ENCODE results near the gene UBE2H. TPM values are rescaled to one million over a fixed set of nuclear protein-coding genes. Genes with fewer than 3 reads are reported as not detected.
A peak's percentile ranks its signal among the peaks of the same experiment; 100 is the strongest.

UBE2H gene
- total and polyA plus RNA-seq, 7 experiments from 2014 or later = 32.0 to 69.2 (median 49.1) TPM

- Histone ChIP-seq H3K4me3 (ENCODE audit: low read length) (no peak overlapping the region), H3K4me1 (ENCODE audit: control insufficient read depth in 2 of 2, insufficient read depth in 2 of 2, low read length in 2 of 2) (no peaks in the 10 kb centered on the region), H3K27me3 (ENCODE audit: control insufficient read depth in 2 of 2, insufficient read depth in 2 of 2, low read length in 2 of 2) (no peaks in the 10 kb centered on the region), H3K27ac (ENCODE audit: low read depth, low read length) (no peak overlapping the region), H3K36me3 (ENCODE audit: control insufficient read depth in 2 of 3, insufficient read depth in 3 of 3, low read length in 3 of 3) (peaks cover 0 to 13% (median 0%) of the 10 kb centered on the region in 3 experiments), H3K9me3 (ENCODE audit: control insufficient read depth in 2 of 3, low read length in 3 of 3) (no peaks in the 10 kb centered on the region)
- Mint-ChIP-seq H3K9me3 (no peaks in the 10 kb centered on the region), H3K4me1 (peaks cover 0 to 34% (median 18%) of the 10 kb centered on the region in 7 donors), H3K27me3 (no peaks in the 10 kb centered on the region), H3K27ac (peak overlapping the region in 1 of 9 donors; percentile 22), H3K4me3 (peak overlapping the region in 1 of 10 donors; percentile 5), H3K36me3 (peaks cover 2 to 10% (median 6%) of the 10 kb centered on the region in 5 donors)
- intact Hi-C loops (cut with micrococcal nuclease) = loop anchor here in 1 of 2 donors (2.0 to 5.0 kb wide), 3 partner anchors 15 to 77 kb away; no protein-coding TSS in a partner anchor
- no peak for DNase-seq
- POLR2A ChIA-PET = interaction anchor here (0.6 kb wide), 1 partner anchor 223 kb away, joined by 3 read pairs; no protein-coding TSS in a partner anchor
- no peak for ATAC-seq
- CTCF ChIA-PET = no interaction called here
These were observed 19.1 kb downstream of the UBE2H start for GRCh38 chr7:129933627-129934026.

GRCh38 chr7:129926618-129927017 lies 26.1 kb downstream of the UBE2H start:
- peaks cover 5 to 26% (median 9%) of the 10 kb centered on the region in 5 donors for H3K36me3 Mint-ChIP-seq
- Histone ChIP-seq H3K4me3 (ENCODE audit: low read length) (no peak overlapping the region), H3K27ac (ENCODE audit: low read depth, low read length) (no peak overlapping the region), H3K9me3 (ENCODE audit: control insufficient read depth in 2 of 3, low read length in 3 of 3) (no peaks in the 10 kb centered on the region), H3K36me3 (ENCODE audit: control insufficient read depth in 2 of 3, insufficient read depth in 3 of 3, low read length in 3 of 3) (peaks cover 0 to 13% (median 0%) of the 10 kb centered on the region in 3 experiments), H3K27me3 (ENCODE audit: control insufficient read depth in 2 of 2, insufficient read depth in 2 of 2, low read length in 2 of 2) (no peaks in the 10 kb centered on the region), H3K4me1 (ENCODE audit: control insufficient read depth in 2 of 2, insufficient read depth in 2 of 2, low read length in 2 of 2) (peaks cover 0 to 10% of the 10 kb centered on the region in 2 donors)
- intact Hi-C loops (cut with micrococcal nuclease) = no loop called here
- no peaks in the 10 kb centered on the region for H3K27me3 Mint-ChIP-seq
- ATAC-seq (no peak), DNase-seq (no peak)
- CTCF ChIA-PET = no interaction called here
- peak overlapping the region in 4 of 9 donors; percentile 14 to 71 (median 70) for H3K27ac Mint-ChIP-seq
- H3K4me3 Mint-ChIP-seq = no peak overlapping the region
- POLR2A ChIA-PET = no interaction called here
- H3K4me1 Mint-ChIP-seq = peaks cover 11 to 55% (median 39%) of the 10 kb centered on the region in 7 donors
- H3K9me3 Mint-ChIP-seq = no peaks in the 10 kb centered on the region

- POLR2A ChIA-PET = interaction anchor here (0.6 to 0.8 kb wide), 2 partner anchors 12 to 47 kb away, joined by 3 to 5 read pairs; no protein-coding TSS in a partner anchor
- peak overlapping the region in 4 of 9 donors; percentile 28 to 70 (median 43) for H3K27ac Mint-ChIP-seq
- no peak overlapping the region for H3K4me3 Mint-ChIP-seq
- CTCF ChIA-PET = interaction anchor here (0.6 kb wide), 1 partner anchor 138 kb away, joined by 5 read pairs; no protein-coding TSS in a partner anchor
- ATAC-seq (no peak), DNase-seq (no peak)
- H3K27me3 Mint-ChIP-seq = no peaks in the 10 kb centered on the region
- Histone ChIP-seq H3K36me3 (ENCODE audit: control insufficient read depth in 2 of 3, insufficient read depth in 3 of 3, low read length in 3 of 3) (peaks cover 0 to 13% (median 0%) of the 10 kb centered on the region in 3 experiments), H3K27me3 (ENCODE audit: control insufficient read depth in 2 of 2, insufficient read depth in 2 of 2, low read length in 2 of 2) (no peaks in the 10 kb centered on the region), H3K4me1 (ENCODE audit: control insufficient read depth in 2 of 2, insufficient read depth in 2 of 2, low read length in 2 of 2) (peaks cover 0 to 10% of the 10 kb centered on the region in 2 donors), H3K27ac (ENCODE audit: low read depth, low read length) (no peak overlapping the region), H3K9me3 (ENCODE audit: control insufficient read depth in 2 of 3, low read length in 3 of 3) (no peaks in the 10 kb centered on the region), H3K4me3 (ENCODE audit: low read length) (no peak overlapping the region)
- H3K4me1 Mint-ChIP-seq = peaks cover 11 to 62% (median 45%) of the 10 kb centered on the region in 7 donors
- H3K9me3 Mint-ChIP-seq = no peaks in the 10 kb centered on the region
- intact Hi-C loops (cut with micrococcal nuclease) = no loop called here
- peaks cover 6 to 33% (median 10%) of the 10 kb centered on the region in 5 donors for H3K36me3 Mint-ChIP-seq
These were observed 27.3 kb downstream of the UBE2H start for GRCh38 chr7:129925416-129926002.

GRCh38 chr7:129924602-129925001 lies 28.2 kb downstream of the UBE2H start:
- H3K4me3 Mint-ChIP-seq = peak overlapping the region in 2 of 10 donors; percentile 45 to 50
- H3K4me1 Mint-ChIP-seq = peaks cover 11 to 63% (median 53%) of the 10 kb centered on the region in 7 donors
- POLR2A ChIA-PET = interaction anchor here (0.6 to 0.8 kb wide), 2 partner anchors 48 kb away, joined by 3 to 5 read pairs; no protein-coding TSS in a partner anchor
- Histone ChIP-seq H3K27ac (ENCODE audit: low read depth, low read length) (no peak overlapping the region), H3K4me3 (ENCODE audit: low read length) (no peak overlapping the region), H3K36me3 (ENCODE audit: control insufficient read depth in 2 of 3, insufficient read depth in 3 of 3, low read length in 3 of 3) (peaks cover 0 to 8% (median 0%) of the 10 kb centered on the region in 3 experiments), H3K4me1 (ENCODE audit: control insufficient read depth in 2 of 2, insufficient read depth in 2 of 2, low read length in 2 of 2) (peaks cover 0 to 10% of the 10 kb centered on the region in 2 donors), H3K27me3 (ENCODE audit: control insufficient read depth in 2 of 2, insufficient read depth in 2 of 2, low read length in 2 of 2) (no peaks in the 10 kb centered on the region), H3K9me3 (ENCODE audit: control insufficient read depth in 2 of 3, low read length in 3 of 3) (no peaks in the 10 kb centered on the region)
- H3K27me3 Mint-ChIP-seq = no peaks in the 10 kb centered on the region
- peak overlapping the region in 5 of 9 donors; percentile 2 to 64 (median 43) for H3K27ac Mint-ChIP-seq
- CTCF ChIA-PET = interaction anchor here (0.6 kb wide), 1 partner anchor 52 kb away, joined by 5 read pairs; no protein-coding TSS in a partner anchor
- intact Hi-C loops (cut with micrococcal nuclease) = no loop called here
- H3K9me3 Mint-ChIP-seq = no peaks in the 10 kb centered on the region
- peaks cover 6 to 33% (median 15%) of the 10 kb centered on the region in 5 donors for H3K36me3 Mint-ChIP-seq
- ATAC-seq (no peak), DNase-seq (no peak)

GRCh38 chr7:129923709-129924108 lies 29.1 kb downstream of the UBE2H start:
- Mint-ChIP-seq H3K4me3 (peak overlapping the region in 6 of 10 donors; percentile 2 to 50 (median 27)), H3K4me1 (peaks cover 11 to 66% (median 55%) of the 10 kb centered on the region in 7 donors), H3K9me3 (no peaks in the 10 kb centered on the region), H3K27ac (peak overlapping the region in 7 of 9 donors; percentile 8 to 64 (median 46)), H3K27me3 (no peaks in the 10 kb centered on the region), H3K36me3 (peaks cover 3 to 31% (median 14%) of the 10 kb centered on the region in 5 donors)
- H3K4me1 ChIP-seq (ENCODE audit: control insufficient read depth in 2 of 2, insufficient read depth in 2 of 2, low read length in 2 of 2) = peaks cover 0 to 10% of the 10 kb centered on the region in 2 donors
- H3K9me3 ChIP-seq (ENCODE audit: control insufficient read depth in 2 of 3, low read length in 3 of 3) = no peaks in the 10 kb centered on the region
- ATAC-seq = no peak
- CTCF ChIA-PET = no interaction called here
- intact Hi-C loops (cut with micrococcal nuclease) = no loop called here
- H3K27ac ChIP-seq (ENCODE audit: low read depth, low read length) = no peak overlapping the region
- H3K4me3 ChIP-seq (ENCODE audit: low read length) = no peak overlapping the region
- no peaks in the 10 kb centered on the region for H3K27me3 ChIP-seq (ENCODE audit: control insufficient read depth in 2 of 2, insufficient read depth in 2 of 2, low read length in 2 of 2)
- H3K36me3 ChIP-seq (ENCODE audit: control insufficient read depth in 2 of 3, insufficient read depth in 3 of 3, low read length in 3 of 3) = no peaks in the 10 kb centered on the region
- POLR2A ChIA-PET = no interaction called here
- no peak for DNase-seq

- Histone ChIP-seq H3K36me3 (ENCODE audit: control insufficient read depth in 2 of 3, insufficient read depth in 3 of 3, low read length in 3 of 3) (no peaks in the 10 kb centered on the region), H3K27ac (ENCODE audit: low read depth, low read length) (no peak overlapping the region), H3K4me3 (ENCODE audit: low read length) (no peak overlapping the region), H3K27me3 (ENCODE audit: control insufficient read depth in 2 of 2, insufficient read depth in 2 of 2, low read length in 2 of 2) (no peaks in the 10 kb centered on the region), H3K9me3 (ENCODE audit: control insufficient read depth in 2 of 3, low read length in 3 of 3) (no peaks in the 10 kb centered on the region), H3K4me1 (ENCODE audit: control insufficient read depth in 2 of 2, insufficient read depth in 2 of 2, low read length in 2 of 2) (peaks cover 13 to 36% of the 10 kb centered on the region in 2 donors)
- DNase-seq = no peak
- ChIA-PET POLR2A (interaction anchor here (0.6 kb wide), 1 partner anchor 96 kb away, joined by 5 read pairs; no protein-coding TSS in a partner anchor), CTCF (interaction anchor here (0.6 kb wide), 1 partner anchor 129 kb away, joined by 3 read pairs; no protein-coding TSS in a partner anchor)
- no peaks in the 10 kb centered on the region for H3K27me3 Mint-ChIP-seq
- no peaks in the 10 kb centered on the region for H3K9me3 Mint-ChIP-seq
- peaks cover 23 to 81% (median 70%) of the 10 kb centered on the region in 7 donors for H3K4me1 Mint-ChIP-seq
- intact Hi-C loops (cut with micrococcal nuclease) = no loop called here
- H3K36me3 Mint-ChIP-seq = peaks cover 0 to 24% (median 12%) of the 10 kb centered on the region in 5 donors
- H3K27ac Mint-ChIP-seq = peak overlapping the region in 4 of 9 donors; percentile 9 to 91 (median 36)
- peak overlapping the region in 6 of 10 donors; percentile 2 to 33 (median 26) for H3K4me3 Mint-ChIP-seq
- ATAC-seq = no peak
These were observed 33.3 kb downstream of the UBE2H start for GRCh38 chr7:129919492-129919891.
